Measurements from ENCODE around the gene PPDPF. TPM values are rescaled to one million over a fixed set of nuclear protein-coding genes. Genes with fewer than 3 reads are reported as not detected.
A peak's percentile ranks its signal among the peaks of the same experiment; 100 is the strongest.
"Not testable (repeated sequence)": the region's sequence is repeated elsewhere in the genome, so short reads cannot be mapped to it uniquely, and the experiment has no call there.

PPDPF gene
- polyA plus RNA-seq, 1 donor = 118 TPM

GRCh38 chr20:63546956-63547724 lies 26.6 kb downstream of the PPDPF start:
- no peak for DNase-seq

DNA sequence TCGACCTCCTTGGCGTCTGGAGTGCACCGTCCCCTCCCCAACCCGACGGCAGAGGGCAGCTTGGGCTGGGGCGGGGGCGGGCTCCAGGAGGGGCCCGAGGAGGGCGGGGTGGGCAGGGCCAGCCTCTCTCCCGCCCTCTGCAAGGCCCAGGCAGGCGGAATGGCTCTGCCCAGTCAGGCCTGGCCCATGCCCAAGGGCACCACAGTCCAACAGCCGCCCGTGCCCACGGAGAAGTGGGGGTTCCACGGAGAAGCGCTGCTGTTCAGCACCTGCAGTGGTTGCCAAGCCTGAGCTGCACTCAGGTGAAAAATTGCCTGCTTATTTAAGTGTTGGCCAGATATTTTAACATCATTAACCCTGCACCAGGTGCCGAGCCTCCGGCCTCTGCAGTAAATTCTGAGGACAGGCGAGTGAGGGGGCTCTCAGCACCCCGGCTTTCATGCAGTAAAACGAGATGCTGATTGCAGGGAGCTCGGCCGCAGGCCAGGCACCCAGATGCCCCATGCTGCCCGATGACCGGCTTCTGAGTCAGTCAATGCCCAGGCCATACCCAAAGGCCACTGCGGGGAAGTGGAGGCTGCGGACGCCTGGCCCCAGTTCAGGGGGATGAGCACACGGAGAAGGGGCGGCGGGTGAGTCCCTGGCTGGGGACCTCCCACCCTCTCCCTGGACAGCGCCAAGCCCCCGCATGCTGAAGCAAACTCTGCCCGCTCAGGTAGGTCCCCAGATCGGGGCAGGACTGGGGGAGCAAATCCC lies 27.3 kb downstream of the PPDPF start, which contains the start of gene SRMS:
Gene SRMS (minus strand): TSS at position 25 of the 756 bp plus-strand sequence. CDS start 286 bp downstream, outside the sequence.
- DNase-seq = no peak

DNA sequence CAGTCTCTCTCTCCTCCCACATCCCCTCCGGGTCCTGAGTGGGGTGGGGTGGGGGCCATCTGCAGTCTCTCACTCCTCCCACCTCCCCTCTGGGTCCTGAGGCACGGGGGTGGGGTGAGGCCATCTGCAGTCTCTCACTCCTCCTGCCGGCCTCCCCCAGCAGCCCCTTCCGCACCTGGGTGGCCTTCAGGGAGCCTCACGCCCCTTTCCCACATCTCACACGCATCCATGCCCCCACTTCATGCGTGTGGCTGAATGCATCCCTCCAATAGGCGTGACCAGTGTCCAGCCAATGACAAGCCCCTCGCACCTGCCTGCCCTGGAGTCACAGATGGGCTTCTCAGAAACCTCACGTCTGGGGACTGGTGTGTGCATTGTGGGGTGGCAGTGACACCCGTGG lies 28.0 kb downstream of the PPDPF start:
- no peak for DNase-seq

- no peak for DNase-seq
These were observed 28.5 kb downstream of the PPDPF start for GRCh38 chr20:63549019-63549418.

- no peak for DNase-seq
These were observed 29.2 kb downstream of the PPDPF start for GRCh38 chr20:63549679-63550282.

- DNase-seq = no peak
These were observed 30.5 kb downstream of the PPDPF start for GRCh38 chr20:63551068-63551467.

- no peak for DNase-seq
These were observed 32.1 kb downstream of the PPDPF start for GRCh38 chr20:63552481-63553249.

- DNase-seq = no peak
These were observed 32.8 kb downstream of the PPDPF start for GRCh38 chr20:63553251-63553932.

- DNase-seq = peak; percentile 66
These were observed 33.3 kb downstream of the PPDPF start, which contains the start of gene FNDC11 for GRCh38 chr20:63553933-63554290. TSS of gene FNDC11 (plus strand) at chr20:63554159. CDS start at chr20:63555664, 1,505 bp downstream.

- no peak for DNase-seq
These were observed 34.1 kb downstream of the PPDPF start for GRCh38 chr20:63554361-63555278.

- no peak for DNase-seq
These were observed 35.3 kb downstream of the PPDPF start for GRCh38 chr20:63555661-63556381.

DNA sequence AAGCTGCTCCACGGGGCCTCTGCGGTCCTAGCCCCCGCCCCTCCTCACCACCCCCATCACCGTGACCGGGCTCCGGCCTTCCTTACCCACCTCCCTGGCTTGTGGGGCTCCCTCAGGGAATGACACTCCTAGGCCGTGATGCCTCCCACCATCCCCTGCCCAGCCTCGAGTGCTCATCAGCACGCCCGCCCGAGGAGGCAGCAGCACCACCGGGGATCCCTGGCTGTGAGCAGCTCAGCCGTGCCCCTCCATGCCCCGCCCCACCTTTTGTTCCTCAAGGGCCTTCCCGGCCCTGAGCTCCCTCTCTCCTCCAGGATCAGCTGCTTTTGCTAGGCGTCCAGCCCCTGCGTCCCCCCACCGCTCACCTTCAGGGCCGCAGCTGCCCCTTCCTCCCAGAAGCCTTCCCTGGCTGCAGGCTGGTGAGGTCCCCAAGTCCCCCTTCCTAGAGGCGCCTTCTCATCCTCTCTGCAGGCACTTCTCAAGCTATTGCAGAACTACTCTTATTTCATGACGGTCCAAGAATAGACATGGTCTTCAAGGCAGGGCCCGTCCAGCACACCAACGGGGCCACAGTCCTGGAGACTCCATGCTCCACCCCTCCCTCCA lies 36.4 kb downstream of the PPDPF start:
- DNase-seq = no peak

- DNase-seq = no peak
These were observed 36.9 kb downstream of the PPDPF start for GRCh38 chr20:63557481-63557891.

DNA sequence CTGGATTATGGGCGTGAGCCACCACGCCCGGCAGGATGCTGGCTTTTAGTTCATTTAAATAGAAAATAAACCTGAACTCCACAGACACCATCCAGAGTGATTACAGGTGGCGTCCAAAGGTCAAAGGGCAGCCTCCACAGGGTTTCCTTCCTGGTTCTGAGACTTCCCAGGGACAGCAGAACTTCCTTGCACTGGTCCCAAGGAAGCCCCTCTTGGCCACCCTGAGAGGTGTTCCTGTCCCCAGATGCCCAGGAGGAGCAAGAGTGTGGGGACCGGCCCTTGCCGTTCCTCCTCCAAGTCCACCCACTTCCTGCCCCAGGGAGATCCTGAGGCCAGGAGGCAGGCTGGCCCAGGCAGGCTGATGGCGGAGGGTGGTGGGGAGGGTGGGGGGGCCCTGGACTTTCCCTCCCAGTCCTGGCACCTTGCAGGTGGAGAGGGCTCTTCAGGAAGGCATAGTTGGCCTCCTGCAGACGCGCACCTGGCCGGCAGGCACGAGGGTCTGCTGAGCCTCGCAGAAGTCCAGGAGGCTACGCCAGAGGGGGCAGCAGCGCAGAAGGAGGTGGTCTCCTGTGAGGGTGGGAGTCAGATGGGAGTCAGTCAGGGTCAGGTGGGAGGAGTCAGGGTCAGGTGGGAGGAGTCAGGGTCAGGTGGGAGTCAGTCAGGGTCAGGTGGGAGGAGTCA lies 38.4 kb downstream of the PPDPF start:
- DNase-seq = no peak

DNA sequence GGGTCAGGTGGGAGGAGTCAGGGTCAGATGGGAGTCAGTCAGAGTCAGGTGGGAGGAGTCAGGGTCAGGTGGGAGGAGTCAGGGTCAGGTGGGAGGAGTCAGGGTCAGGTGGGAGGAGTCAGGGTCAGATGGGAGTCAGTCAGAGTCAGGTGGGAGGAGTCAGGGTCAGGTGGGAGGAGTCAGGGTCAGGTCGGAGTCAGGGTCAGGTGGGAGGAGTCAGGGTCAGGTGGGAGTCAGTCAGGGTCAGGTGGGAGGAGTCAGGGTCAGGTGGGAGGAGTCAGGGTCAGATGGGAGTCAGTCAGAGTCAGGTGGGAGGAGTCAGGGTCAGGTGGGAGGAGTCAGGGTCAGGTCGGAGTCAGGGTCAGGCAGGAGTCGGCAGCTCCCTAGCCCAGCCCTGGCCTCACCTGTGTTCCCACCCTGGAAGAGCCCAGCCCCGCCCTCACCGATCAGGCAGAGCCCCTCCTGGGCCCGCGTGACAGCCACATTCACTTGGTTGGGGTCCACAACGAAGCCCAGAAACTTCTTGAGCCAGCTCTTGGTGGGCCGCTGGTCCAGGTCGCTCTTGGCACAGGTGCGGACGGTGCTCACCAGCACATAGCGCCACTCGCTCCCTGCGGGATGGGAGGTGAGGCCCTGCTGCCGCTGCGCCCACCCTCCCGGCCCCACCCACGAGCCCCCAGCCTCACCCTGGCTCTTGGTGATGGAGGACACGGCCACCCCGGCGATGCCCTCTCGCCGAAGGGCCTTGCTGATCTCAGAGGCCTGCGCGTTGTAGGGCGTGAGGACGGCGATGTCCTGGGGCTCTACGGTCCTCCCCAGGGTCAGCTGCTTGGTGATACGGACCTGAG lies 39.1 kb downstream of the PPDPF start:
- not testable (repeated sequence) for DNase-seq

GRCh38 chr20:63560333-63560805 lies 39.8 kb downstream of the PPDPF start:
- no peak for DNase-seq

GRCh38 chr20:63560856-63561609 lies 40.5 kb downstream of the PPDPF start:
- no peak for DNase-seq

All from left kidney (tissue), 2 donors.